NB4 (cell line): ENCODE measurements around the gene PSMD2.
A peak's percentile ranks its signal among the peaks of the same experiment; 100 is the strongest.

Experiments used
- DNase-seq: peaks from one replicate; pipeline ENCODE4 v3.0.0; 2010; ENCODE audit warnings: low read depth
- H3K4me3 ChIP-seq: one replicate; pipeline ENCODE4 v1.5.1; 2011; ENCODE audit warnings: mild to moderate bottlenecking, low read depth, low read length, moderate library complexity
- MYC ChIP-seq: IDR thresholded peaks from 2 replicates; pipeline ENCODE4 v1.6.1; 2011; ENCODE audit warnings: low read depth, low read length
- POLR2A ChIP-seq: IDR thresholded peaks from 2 replicates; pipeline ENCODE4 v1.6.1; 2011; ENCODE audit warnings: mild to moderate bottlenecking; ENCODE audit not compliant: insufficient read length; ENCODE audit errors: extremely low read depth
- TF ChIP-seq, protein P1 (sequence below): IDR thresholded peaks from 2 replicates; pipeline ENCODE4 v1.6.1; 2011; ENCODE audit warnings: low read depth, low read length
- TF ChIP-seq, protein P2 (sequence below): IDR thresholded peaks from one replicate; pipeline ENCODE4 v1.5.1; 2012; ENCODE audit warnings: low read depth, low read length

The PSMD2 gene

DNA sequence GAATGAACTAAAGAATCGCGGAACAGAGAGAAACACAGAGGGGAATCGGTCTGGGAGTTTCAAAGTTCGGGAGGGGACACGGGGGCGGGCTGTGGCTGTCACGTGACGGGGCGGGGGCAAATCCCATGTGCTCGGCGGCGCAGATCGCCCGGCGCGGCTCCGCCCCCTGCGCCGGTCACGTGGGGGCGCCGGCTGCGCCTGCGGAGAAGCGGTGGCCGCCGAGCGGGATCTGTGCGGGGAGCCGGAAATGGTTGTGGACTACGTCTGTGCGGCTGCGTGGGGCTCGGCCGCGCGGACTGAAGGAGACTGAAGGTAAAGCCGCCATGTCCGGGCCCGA is 15.3 kb downstream of the PSMD2 start, which contains the start of gene EIF4G1:
Gene EIF4G1 (plus strand): TSS at position 244 of the 337 bp plus-strand sequence. CDS start 1,191 bp downstream, outside the sequence.
- peak within 1 kb of the TSS; percentile 98 for H3K4me3 ChIP-seq
- TF ChIP-seq, protein P1, sequence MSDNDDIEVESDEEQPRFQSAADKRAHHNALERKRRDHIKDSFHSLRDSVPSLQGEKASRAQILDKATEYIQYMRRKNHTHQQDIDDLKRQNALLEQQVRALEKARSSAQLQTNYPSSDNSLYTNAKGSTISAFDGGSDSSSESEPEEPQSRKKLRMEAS = peak; percentile 98
- TF ChIP-seq MYC = peak; percentile 92
- peak; percentile 82 for TF ChIP-seq POLR2A
- TF ChIP-seq, protein P2, sequence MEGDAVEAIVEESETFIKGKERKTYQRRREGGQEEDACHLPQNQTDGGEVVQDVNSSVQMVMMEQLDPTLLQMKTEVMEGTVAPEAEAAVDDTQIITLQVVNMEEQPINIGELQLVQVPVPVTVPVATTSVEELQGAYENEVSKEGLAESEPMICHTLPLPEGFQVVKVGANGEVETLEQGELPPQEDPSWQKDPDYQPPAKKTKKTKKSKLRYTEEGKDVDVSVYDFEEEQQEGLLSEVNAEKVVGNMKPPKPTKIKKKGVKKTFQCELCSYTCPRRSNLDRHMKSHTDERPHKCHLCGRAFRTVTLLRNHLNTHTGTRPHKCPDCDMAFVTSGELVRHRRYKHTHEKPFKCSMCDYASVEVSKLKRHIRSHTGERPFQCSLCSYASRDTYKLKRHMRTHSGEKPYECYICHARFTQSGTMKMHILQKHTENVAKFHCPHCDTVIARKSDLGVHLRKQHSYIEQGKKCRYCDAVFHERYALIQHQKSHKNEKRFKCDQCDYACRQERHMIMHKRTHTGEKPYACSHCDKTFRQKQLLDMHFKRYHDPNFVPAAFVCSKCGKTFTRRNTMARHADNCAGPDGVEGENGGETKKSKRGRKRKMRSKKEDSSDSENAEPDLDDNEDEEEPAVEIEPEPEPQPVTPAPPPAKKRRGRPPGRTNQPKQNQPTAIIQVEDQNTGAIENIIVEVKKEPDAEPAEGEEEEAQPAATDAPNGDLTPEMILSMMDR = no peak
- DNase-seq = peak; percentile 94

DNA sequence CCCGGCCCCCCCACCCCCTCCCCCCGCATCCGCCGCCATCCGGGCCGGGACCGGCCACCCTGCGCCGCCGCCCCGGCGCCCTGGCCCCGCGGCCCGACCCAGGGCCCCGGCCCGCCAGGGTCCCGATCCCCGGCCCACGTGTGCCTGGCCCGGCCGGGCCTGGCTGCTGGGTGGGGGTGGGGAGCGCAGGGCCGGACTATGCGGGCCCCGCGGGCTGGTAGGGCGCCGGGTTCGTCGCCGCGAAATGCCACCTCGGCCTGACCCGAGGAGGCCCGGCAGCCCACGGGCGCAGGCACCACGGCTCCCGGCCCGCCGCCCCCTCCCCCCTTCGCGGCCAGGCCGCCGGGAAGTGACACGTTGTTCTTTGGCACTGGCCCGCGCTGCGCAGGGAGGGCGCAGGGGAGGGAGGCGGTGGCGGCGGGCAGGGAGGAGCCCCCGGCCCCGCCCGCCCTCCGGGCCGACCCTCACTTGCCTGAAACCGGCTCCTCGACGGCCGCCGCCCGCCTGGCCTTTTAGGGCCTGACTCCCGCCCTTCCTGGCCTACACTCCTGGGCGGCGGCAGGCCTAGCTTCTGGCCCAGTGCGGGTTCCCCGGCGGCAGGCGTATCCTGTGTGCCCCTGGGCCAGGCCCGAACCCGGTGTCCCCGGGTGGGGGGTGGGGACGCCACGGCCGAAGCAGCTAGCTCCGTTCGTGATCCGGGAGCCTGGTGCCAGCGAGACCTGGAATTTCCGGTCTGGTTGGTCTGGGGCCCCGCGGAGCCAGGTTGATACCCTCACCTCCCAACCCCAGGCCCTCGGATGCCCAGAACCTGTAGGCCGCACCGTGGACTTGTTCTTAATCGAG is 15.9 kb downstream of the PSMD2 start:
- H3K4me3 ChIP-seq = peak overlapping the region; percentile 98
- peak; percentile 73 for DNase-seq
- TF ChIP-seq, protein P1 = 0 out of 2 replicates have a peak, but pooled peaks have one; percentile 16
- TF ChIP-seq POLR2A (no peak), MYC (no peak)
- TF ChIP-seq, protein P2 = no peak

DNA sequence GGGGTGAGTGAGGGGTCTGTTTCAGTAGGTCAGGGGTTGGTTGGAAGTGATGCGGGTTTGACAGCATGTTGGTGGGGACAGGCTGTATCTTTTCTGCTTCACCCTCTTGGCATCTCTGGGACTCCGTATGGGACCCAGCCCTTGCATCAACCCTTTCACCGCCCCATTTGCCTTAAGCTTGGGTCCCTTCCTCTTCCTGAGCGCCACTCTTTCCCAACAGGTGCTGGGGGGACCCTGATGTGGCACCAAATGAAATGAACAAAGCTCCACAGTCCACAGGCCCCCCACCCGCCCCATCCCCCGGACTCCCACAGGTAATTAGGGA is 16.5 kb downstream of the PSMD2 start:
- peak; percentile 48 for DNase-seq

DNA sequence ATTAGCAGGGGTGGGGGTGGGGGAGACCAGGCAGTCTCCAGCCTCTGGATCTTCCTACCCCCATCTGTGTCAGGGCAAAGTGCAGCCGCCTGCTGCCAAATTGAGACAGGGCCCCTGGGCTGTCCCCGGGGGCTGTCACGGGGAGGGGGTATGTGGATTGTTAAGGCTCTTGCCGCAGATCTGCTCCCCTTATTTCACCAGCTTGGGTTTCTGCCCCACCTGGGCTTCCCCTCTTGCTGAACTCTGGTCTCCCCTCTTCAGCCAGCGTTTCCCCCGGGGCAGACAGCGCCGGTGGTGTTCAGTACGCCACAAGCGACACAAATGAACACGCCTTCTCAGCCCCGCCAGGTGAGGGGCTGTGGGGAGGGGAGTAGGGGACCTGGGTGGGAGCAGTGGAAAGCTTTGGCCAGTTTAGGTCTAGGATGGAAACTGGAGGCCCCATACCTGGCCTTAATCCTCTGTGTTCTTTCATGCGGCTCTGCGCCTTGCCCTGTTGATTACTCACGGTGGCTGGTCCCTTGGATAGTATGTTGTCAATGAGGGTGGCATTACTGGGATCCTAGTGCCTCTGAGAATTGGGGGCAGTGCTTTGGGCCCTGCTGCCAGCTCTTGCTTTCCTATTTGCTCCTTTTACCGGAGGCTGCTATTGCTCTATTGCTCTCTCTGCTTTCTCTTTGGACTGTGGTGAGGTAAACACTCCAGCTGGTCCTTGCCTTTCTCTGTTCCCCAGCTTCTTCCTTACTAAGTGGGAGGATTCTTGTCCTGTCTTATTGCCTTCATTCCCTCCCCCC is 17.0 kb downstream of the PSMD2 start:
- no peak for DNase-seq
- peak overlapping the region; percentile 98 for H3K4me3 ChIP-seq
- TF ChIP-seq, protein P1 = no peak
- TF ChIP-seq POLR2A (no peak), MYC (no peak)
- TF ChIP-seq, protein P2 = no peak

More for the DNA sequence above, 16.5 kb downstream of the PSMD2 start:
- H3K4me3 ChIP-seq = peak overlapping the region; percentile 98
- no peak for TF ChIP-seq MYC
- TF ChIP-seq, protein P1 = no peak
- no peak for TF ChIP-seq POLR2A
- TF ChIP-seq, protein P2 = no peak

DNA sequence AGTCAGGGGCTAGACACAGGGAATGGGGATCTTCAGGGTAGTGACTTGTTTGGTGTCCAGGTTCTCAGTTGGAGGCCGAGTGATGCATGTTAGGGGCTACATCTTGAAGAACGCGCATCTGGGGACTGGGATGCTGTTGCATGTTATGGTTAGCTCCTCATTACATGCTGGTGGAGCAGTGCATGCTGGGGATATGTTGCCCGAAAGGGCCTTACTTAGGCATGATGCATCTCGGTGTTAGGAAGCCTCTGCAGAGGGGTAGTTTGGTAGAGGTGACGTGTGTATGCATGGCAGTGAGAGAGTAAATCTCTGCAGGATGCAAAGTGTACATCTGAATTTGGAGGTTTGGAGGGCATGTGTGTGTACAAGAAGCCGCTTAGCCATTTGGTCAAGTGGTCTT is 17.8 kb downstream of the PSMD2 start:
- H3K4me3 ChIP-seq = peak overlapping the region; percentile 98
- TF ChIP-seq MYC = no peak
- TF ChIP-seq, protein P2 = no peak
- no peak for DNase-seq
